Activated naive CD4-positive, alpha-beta T cell treated with anti-CD3 and anti-CD28 coated beads, Interleukin-2, amount 50 U/mL, for 16 hours (primary cell): ENCODE data around the gene RNF220.

Source experiments
- DNase-seq: peaks from one replicate; pipeline ENCODE4 v3.0.0-alpha.2; 2020

RNF220 gene

DNA sequence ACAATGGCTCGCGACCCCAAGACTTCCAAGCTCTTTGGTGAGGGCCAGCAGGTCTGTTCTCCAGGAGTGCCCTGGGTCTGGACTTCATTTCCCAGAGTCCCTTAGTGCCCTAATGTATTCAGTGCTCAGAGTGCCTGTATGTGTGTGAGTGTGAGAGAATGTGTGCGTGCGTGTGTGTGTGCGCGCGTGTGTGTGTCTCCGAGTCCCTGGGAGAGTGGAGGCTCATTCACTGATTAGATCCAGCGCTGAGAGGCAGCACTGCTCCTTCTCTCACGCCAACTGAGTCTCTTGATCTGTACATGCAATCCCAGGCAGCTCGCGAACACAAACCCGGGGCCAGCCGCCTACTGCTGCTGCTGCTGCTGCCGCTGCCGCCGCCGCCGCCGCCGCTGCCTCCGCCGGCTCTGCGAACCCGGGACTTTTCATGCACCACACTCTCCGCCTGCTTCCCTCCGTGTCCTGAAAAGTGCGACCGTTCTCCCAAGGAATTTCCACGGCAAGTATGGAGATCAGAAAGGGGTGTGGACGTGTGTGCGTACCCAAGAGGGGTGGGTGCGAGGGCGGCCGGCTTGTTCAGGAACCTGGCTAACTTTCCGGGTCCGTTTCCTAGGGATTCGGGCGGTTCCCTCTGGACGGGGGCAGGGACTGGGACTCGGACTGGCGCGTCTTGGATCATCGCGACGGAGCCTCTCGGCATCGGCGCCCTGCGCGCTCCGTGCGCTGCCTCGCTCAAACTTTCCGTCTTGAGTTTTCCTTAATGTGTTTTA is at the start of gene RNF220:
Gene RNF220, plus strand, starts transcription at position 225 of the 767 bp plus-strand sequence.
- DNase-seq = peak; percentile 55

DNA sequence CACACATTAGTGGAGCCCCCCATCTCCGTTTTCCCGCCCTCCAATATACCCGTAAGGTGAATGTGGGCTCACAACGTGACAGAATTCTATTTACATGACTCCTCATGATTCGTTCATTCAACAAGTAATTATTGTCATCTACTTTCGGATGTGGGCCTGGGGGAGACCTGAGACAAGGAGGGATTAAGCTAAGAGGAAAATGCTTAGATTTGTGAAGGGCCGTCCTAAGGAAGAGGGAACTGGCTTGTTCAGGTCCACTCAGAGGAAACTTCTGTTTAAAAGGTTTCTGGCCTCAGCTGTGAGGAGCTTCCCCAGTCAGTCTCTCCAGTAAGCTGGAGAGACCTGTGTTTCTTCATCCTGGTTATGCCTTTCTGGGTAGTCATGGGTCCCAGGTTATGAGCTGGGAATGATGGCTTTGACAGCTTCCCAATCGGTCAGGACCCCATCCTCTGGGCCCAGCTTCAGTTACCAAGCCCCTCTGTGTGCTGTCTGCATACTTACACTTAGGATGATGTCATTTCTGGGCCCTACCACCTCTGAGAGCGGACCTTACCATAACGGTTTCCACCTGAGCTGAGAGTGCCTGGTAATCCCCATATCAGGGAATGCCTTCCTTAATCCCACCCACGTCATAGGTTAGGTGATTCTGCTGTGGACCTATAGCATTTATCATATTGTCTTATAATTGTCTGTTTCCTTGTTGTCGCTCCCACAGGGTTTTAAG is 49.3 kb upstream of the RNF220 start:
- DNase-seq = no peak

DNA sequence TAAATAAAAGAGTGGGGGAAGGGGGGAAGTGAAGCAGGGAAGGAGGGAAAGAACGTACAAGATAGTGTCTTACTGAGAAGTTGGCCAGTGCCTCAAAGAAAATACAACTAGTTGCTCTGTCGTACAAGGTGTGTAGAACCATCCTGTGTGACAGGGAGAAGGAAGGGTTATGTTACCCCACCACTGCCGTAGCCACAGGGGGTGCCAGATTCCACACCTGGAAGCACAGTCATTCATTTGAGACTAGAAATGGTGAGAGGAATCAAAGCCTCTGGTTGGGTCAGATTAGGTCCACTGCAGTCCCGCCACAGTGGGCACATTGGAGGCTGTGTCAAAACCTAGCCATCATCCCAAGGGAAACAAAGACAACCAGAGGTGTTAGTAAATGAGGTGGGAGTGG is 47.3 kb upstream of the RNF220 start:
- DNase-seq = no peak

DNA sequence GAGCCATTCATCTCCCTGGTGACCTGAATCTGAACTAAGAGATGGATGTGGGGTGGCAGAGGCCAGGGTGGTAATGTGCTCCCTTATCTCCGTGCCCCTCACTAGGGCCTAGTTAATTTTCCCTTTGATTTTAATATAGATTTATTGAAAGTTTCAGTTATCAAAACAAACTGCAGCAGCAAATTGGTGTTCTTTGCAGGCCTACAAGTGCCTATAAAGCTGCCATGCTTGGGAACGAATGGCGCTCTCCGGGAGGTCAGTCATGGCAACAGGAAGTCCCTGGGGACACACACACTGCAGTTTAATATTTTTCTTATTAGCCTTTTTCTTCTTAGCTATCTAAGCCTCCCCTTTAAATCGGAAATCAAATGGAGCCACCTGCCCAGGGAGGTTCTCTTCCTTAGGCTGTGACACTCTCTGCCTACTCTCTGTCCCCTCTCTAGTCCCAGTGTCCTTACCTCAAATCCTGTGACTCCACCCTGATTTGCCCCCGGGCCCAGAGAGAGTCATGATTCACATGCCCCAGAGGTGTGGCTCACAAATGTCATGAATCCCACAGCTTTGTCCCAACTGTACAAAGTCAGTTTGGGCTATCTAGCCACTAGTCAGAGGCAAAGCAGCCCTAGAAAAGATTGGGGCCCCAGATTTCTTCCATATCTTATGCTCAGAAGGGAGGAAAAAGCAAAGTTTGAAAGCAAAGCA is 45.7 kb upstream of the RNF220 start:
- DNase-seq = no peak

DNA sequence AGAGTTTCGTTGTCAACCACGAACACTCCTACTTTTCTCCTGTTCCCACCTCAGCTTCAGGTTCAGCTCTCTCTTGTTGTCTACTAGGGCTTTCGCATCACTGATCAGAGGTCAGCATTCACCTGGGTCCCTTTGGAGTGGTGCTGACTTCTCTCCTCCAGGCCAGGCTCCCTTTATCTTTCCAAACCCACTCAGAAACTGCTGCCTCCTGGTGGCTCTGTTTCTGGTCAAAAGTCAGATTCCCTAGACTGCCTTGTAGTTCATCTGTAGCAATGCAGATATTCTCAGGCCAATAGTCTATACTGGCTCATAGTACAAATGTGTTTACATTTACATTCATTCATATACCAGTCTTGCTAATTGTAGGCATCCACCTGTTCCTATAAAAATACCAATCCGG is 43.6 kb upstream of the RNF220 start:
- no peak for DNase-seq

DNA sequence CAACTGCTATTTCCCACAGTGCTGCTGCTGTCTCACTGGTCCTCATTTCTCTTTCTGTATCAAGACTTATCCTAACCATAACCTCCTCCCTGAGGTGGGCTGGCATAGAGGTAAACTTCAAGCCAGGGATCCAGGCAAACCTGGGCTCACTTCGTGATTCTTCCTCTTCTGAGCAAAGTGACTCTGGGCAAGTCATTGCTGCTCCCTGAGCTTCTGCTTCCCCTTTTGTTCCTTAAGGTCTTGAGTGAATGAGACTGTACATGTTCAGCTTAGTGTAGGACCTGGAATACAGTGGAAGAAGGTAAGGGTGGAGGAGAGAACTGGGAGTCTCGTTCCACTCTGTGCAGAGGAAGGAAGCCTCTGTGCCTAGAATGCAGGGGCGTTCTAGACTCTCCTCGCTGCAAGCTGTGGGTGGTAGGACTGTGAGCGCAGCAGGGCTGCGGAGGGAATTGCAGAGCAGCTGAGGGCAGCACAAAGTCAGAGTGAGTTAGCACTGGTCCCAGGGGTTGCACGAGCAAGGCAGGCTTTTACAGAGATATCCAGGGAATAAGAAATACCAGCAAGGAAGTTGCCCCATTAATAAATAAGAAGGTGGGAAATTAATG is 38.6 kb upstream of the RNF220 start:
- no peak for DNase-seq

DNA sequence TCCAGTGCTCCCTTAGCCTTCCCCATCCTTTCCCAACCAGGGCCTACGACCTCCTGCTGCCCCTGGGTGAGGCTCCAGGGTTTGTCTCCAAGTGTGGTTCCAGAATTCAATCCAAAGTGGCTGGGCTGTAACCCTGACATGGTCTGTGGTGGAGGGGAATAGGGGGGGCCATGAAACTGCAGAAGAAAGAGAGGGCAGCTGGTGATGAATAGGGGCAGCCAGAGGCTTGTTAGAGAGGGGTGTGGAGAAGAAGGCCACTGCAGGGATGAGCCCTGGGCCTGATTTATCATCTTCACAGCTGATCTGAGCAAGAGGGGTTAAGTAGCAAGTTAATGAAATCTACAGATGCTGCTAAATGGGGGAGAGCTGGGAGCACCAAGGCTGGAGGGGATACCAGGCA is 37.1 kb upstream of the RNF220 start:
- no peak for DNase-seq

DNA sequence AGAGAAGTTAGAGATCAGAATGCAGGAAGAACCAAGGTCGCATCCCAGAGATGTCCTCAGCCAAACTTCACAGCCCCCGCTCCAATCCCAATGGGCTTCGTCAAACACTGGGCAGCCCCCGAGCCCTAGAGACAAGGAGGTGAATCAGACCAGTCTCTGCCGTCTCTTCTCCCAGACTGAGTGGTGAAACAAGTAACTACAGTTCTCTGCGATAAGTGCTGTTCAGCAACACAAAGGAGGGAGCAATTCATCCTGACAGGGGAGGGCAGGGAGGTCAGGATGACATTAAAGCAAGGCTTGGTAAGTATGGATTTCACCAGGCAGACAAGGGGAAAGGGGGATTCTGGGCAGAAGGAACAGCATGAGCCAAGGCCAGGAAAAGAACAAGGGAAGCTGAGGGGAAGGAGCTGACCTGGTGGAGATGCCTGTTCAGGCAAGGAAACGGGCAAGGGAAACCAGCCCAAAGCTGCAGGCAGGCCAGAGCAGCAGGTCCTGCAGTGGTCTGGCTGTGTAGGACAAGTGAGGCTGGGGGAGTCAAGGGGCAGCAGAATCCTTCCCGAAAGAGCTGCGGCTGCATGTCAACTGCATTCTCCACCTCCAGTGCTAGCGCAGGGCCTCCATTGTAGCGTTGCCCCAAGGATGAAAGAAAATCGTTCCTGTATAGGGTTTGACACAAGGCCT is 36.4 kb upstream of the RNF220 start:
- no peak for DNase-seq

DNA sequence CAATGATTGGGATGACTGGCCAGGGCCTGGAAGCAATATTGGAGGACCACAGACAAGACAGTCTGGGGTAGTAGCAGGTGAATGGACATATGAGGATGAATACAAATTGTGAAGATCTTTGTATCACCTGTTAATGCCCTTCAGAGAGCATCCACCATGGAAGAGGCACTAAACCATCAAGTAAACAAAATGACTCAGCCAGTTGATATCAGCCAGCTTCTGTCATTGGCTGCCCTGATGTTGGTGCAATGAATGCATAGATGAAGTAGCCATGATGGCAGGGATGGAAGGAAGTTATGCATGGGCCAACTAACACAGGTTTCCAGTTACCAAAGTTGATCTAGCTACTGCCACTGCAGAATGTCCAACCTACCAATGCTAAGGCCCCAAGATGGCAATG is 33.8 kb upstream of the RNF220 start:
- DNase-seq = no peak

DNA sequence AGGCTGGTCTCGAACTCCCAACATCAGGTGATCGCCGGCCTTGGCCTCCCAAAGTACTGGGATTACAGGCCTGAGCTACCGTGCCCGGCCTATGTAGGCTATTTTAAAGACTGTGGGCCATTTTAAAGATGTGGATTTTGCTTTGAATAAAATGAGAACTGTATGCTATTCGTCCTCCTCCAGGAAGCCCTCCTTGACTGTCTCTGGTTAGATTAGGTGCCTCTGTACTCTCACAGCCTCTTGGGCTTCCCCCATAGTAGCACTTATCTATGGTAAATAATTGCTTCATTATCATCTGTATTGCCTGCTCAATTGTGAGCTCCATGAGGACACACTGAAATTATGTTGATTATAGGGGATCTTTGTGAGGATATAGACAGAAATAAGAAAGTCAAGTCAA is 29.5 kb upstream of the RNF220 start:
- no peak for DNase-seq

DNA sequence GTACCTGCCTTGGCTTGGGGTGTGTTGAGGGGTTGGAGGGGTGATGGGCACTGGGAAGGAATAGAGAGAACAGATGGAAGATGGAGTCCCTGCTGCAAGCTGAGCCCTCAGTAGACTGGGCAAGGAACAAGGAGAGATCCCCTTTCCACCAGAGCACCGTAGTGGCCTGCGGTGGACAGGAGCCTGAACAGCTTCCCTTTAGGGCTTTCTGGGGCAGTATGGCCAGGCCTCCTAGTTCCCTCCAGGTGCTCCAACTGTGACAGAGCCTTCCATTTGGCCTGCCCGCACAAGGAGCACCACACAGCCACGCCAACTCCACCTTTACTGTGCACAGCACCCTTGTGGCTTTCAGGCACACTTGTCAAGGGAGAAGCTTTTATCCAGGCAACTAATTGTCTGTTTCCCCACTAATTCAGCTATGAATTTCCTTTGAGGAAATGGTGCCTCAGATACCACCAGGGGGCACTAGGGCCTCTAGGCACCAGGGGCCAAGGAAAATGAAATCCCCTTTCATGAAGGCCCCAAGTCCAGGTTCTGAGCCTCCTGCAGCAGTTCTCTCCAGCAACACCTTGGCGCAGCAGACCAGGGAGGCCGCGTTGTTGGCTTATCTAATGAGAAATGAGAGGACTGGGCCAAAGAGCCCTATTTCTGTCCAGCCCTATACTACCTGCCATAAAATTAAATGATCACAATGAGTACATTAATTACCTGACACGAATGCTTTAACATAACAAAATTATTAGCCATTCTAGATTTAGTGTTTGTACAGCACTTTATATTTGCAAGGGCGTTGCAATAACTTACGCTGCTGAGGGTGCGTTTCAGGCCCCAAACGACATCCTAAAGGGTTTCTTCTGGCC is 26.9 kb upstream of the RNF220 start:
- DNase-seq = peak; percentile 43

DNA sequence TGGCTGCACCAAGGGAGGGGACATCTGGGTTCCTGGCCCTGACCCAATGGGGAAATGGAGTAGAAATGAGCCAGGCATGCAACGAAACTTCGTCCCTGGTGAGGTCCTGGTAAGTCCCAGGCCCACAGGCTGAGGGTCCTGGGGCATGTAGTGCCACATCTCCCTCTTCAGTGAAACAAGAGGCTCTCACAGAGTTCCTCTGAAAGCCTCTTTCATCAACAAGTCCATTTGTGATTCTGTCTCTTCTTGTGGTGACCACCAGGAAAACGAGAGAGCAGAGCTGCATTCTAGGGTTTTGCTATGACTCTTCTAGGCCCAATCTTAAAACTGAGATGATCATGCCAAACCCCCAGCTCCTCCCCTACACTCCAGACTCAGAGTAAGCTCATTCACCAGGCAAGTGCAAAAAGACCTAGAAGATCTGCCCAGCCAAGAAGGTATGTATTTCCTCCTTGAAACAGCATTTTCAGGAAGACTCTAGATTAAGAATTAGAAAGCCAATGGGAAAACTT is 24.3 kb upstream of the RNF220 start:
- DNase-seq = no peak

DNA sequence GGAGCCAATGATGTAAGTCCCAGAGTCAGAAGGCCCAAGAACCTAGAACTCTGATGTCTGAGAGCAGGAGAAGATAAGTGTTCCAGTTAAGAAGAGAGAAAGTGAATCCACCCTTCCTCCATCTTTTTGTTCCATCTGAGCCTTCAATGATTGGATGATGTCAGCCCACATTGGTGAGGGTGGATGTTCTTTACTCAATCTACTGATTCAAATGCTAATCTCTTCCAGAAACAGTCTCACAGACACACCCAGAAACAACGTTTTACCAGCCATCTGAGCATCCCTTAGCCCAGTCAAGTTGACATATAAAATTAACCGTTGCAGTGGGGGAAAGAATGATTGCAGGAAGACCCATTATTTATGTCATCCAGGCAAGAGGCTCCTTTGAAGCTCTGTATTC is 16.5 kb upstream of the RNF220 start:
- no peak for DNase-seq

DNA sequence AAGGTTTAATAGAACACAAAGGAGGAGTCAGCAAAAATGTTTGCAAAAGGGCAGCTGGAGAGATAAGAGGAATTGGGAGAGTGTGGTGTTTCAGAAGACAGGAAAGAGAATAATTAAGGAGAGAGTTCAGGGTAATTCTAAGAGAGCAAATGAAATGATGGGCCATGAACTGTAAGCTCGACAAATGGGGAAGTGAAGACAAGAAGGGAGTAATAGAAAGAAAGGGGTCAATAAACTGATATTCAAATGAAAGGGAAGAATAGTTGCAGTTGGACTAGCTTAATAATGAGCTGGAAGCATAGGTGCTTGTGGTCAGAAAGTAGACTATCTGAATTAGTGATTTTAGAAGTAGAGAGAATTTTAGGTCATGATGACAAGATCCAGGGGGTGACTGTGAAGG is 15.6 kb upstream of the RNF220 start:
- no peak for DNase-seq

DNA sequence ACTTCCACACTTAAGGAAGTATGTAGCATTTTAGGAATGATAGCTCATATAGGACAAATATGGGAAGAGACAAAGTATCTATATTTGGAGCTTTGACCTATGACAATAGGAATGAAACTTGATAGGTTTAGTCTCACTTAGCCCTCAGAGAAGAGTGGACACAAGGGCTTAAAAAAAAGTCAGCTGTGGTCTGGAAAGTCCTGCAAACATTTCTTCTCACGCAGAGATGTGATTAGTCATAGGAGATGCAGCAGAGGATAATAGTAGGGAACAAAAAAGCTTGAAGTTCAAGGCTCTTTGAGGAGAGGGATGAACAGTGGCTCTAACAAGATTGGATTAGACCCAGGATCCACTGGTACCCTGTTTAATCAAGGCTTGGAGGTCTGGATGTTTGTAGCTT is 14.8 kb upstream of the RNF220 start:
- DNase-seq = no peak

DNA sequence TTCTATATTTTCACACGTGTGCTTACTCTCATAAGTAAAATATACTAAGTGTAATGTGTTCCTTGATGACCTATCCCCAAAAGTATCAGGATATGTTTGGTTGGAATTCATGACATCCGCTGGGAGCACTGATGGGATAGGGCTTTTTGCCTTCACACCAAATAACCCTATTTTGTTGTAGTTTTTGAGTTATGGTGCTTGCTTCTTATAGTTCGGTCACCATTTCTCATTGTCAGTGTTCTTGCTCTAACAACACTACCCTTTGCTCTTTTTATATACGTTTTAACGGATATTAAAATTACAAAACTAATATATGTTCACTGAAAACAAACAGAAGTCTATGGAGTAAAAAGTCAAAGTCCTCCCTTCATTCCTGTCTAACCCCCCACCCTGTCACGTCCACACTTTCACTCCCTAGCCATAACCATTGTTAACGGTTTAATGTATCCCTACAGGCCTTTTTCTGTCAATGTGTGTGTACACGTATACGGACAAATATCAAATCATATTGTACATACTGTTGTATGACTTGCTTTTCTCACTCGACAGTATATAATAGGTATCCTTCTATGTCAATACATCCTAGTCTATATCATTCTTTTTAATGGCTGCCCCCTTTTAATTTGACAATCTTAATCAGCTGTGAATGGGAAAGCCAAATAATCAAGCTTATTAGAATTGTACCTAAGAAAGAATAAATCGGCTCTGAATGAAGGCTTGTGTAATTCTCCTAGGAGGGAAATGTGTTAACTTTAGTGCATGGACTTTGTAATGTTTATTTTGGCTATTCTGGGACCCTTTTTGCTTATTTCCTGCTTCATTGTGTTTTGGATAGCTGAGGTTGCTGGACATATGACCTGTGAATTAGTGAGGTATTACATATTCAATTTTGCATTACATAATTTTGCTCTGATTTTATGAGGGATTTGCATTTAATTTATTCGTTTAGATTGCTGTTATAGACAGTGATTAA is 3.5 kb upstream of the RNF220 start:
- DNase-seq = no peak

DNA sequence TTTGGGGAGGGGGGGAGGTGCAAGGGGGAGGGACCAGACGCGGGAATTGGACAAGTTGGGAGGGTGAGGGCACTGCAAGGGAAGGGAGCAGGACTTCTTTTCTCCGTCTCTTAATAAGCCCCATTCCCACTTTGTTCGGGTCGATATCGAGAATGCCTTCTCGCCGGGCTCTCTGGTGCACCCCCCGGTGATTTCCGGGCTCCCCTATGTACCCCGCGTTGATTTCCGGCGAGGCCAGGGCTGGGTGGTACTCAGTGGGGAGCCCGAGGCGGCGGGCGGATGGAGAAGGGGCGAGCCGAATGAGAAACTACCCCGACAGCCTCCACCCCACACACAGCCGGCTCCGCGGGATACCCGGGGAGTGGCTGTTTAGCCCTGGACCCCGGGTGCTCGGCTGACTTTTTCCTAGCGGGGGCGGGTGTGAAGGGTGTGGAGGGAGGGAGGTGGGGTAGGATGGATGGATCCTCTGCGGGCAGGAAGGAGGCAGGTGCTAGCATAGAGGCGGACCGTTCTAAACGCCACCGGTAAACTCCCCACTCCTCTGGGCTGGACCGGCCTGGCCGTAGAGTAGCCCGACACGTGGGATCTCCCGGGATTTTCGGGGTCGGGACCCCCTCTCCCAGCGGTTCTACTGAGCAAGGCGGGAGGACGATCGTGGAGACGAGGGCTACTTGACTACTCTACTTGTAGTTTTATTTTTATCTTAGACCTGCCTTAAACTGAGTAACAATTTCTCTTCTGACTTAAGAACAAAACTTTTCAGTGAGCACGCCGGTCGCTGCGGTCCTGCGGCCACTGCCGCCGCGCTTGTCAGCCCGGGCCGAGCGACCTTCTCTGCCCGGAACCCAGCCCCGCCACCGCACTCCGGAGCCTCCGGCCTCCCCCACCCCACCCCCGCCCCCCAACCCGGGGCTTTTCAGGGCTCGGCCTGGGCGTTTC is 1.0 kb downstream of the RNF220 start:
- DNase-seq = peak; percentile 24

DNA sequence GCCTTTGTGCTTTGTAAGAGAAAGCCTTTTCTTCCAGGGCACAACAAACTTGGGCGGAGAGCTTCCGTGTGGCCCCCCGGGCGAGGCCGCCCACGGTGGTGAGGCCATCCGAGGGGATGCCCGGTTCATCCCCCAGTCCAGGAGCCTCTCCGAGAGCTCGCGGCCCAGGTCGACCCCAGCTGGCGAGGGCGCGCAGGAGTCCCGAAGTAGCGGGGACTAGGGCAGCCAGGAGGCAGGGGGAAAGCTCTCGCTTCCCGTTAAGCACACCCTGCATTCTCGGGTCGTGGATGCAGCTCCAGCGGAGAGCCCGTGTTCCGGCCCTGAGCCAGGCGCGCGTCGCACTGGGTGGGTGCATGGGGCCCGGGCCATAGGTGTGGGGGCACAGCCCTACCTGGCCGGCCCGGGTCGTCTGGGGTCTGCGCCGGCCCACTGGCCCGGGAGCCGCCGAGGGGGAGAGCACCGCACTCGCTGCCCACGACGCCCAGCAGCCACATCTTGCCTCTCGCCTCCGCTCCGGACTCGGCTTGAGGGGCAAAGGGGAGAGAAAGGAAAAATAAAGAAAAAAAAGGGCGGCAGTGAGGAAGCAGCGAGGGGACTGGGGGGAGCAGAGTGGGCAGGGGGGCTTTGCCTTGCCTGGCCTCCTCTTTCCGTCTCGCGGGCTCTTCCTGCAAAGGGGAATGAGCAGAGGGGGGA is 1.8 kb downstream of the RNF220 start:
- no peak for DNase-seq
